H1 (cell line): ENCODE measurements around the gene MAS1. TPM values are rescaled to one million over a fixed set of nuclear protein-coding genes. Genes with fewer than 3 reads are reported as not detected.

Experiments
- CTCF ChIA-PET: fragments of 300-600 bp; sonication (Branson Sonifier 250); formaldehyde crosslinking; loops from one replicate; lab custom pipeline; 2021; ENCODE audit not compliant: partially characterized antibody; lab: Charles Lee
- POLR2A ChIA-PET: fragments of 300-600 bp; sonication (Branson Sonifier 250); formaldehyde crosslinking; loops from one replicate; lab custom pipeline; 2021; ENCODE audit warnings: inconsistent platforms; ENCODE audit not compliant: partially characterized antibody; lab: Charles Lee
- DNase-seq, 2 experiments: peaks; one replicate each; pipeline versions ENCODE4 v3.0.0 to v3.0.0-alpha.2; 2010 to 2022; ENCODE audit warnings: low spot score in 2 of 2, low read depth in 1 of 2, mixed read lengths in 1 of 2
- FAIRE-seq: peaks from 2 replicates; lab custom pipeline; 2011; peaks lifted over from hg19 to GRCh38; lab: Jason Lieb, UNC
- H2AFZ ChIP-seq: 2 replicates; pipeline ENCODE4 v1.8.1; 2012; ENCODE audit warnings: low read length, inconsistent platforms
- H2AK5ac ChIP-seq: 2 replicates; pipeline ENCODE4 v1.6.1; 2013; ENCODE audit warnings: low read depth, low read length
- H2BK120ac ChIP-seq: replicated peaks from 2 replicates; pipeline ENCODE3; 2013; ENCODE audit warnings: low read depth, low read length, inconsistent platforms
- H2BK12ac ChIP-seq: 2 replicates; pipeline ENCODE4 v1.6.1; 2013; ENCODE audit warnings: low read depth, low read length
- H2BK15ac ChIP-seq: 2 replicates; pipeline ENCODE4 v1.6.1; 2013; ENCODE audit warnings: low read length
- H2BK20ac ChIP-seq: 2 replicates; pipeline ENCODE4 v1.6.1; 2013; ENCODE audit warnings: low read length
- H2BK5ac ChIP-seq: 2 replicates; pipeline ENCODE4 v1.6.1; 2013; ENCODE audit warnings: low read depth, low read length
- H3K14ac ChIP-seq: 2 replicates; pipeline ENCODE4 v1.6.1; 2013; ENCODE audit warnings: inconsistent platforms; ENCODE audit not compliant: insufficient read length
- H3K18ac ChIP-seq: 2 replicates; pipeline ENCODE4 v1.6.1; 2013; ENCODE audit warnings: low read length; ENCODE audit errors: extremely low read depth
- H3K23ac ChIP-seq: 2 replicates; pipeline ENCODE4 v1.6.1; 2013; ENCODE audit warnings: inconsistent platforms; ENCODE audit not compliant: insufficient read length
- H3K23me2 ChIP-seq: 2 replicates; pipeline ENCODE4 v1.6.1; 2013; ENCODE audit warnings: low read depth, low read length
- H3K27ac ChIP-seq: 2 replicates; pipeline ENCODE4 v1.6.1; 2011; ENCODE audit warnings: low read depth, low read length, inconsistent platforms
- H3K27me3 ChIP-seq, 4 experiments: replicated peaks in 1 of 4; 1 replicate in 1 of 4; 2 replicates in 3 of 4; pipeline versions ENCODE4 v1.6.1 to v1.8.1; 2011 to 2013; ENCODE audit warnings: low read length in 3 of 4, mild to moderate bottlenecking in 3 of 4, inconsistent platforms in 2 of 4, mixed read lengths in 2 of 4, moderate library complexity in 1 of 4; ENCODE audit not compliant: control insufficient read depth in 3 of 4, insufficient read depth in 3 of 4; ENCODE audit errors: extremely low read depth in 1 of 4
- H3K36me3 ChIP-seq, 4 experiments: 2 replicates each; pipeline versions ENCODE4 v1.6.1 to v1.8.1; 2011 to 2013; ENCODE audit warnings: mild to moderate bottlenecking in 4 of 4, low read length in 3 of 4, moderate library complexity in 2 of 4, control low read depth in 1 of 4, inconsistent platforms in 1 of 4; ENCODE audit not compliant: insufficient read depth in 4 of 4, control insufficient read depth in 2 of 4
- H3K4ac ChIP-seq: replicated peaks from 2 replicates; pipeline ENCODE3; 2013; ENCODE audit warnings: low read length, low read depth, mixed read lengths, inconsistent platforms; ENCODE audit not compliant: insufficient read length
- H3K4me1 ChIP-seq, 4 experiments: replicated peaks in 1 of 4; 1 replicate in 1 of 4; 2 replicates in 3 of 4; pipeline versions ENCODE4 v1.6.1 to v1.8.1; 2011 to 2013; ENCODE audit warnings: low read length in 3 of 4, inconsistent platforms in 2 of 4, mixed read lengths in 1 of 4; ENCODE audit not compliant: insufficient read depth in 4 of 4, control insufficient read depth in 3 of 4
- H3K4me2 ChIP-seq, 2 experiments: 2 replicates each; pipeline versions ENCODE4 v1.6.1 to v1.8.1; 2011 to 2013; ENCODE audit warnings: low read depth in 2 of 2, low read length in 2 of 2, control low read depth in 1 of 2, inconsistent platforms in 1 of 2, mild to moderate bottlenecking in 1 of 2; ENCODE audit not compliant: insufficient read depth in 1 of 2
- H3K4me3 ChIP-seq, 4 experiments: fragments of 200-600, 300-600 bp in 1 of 4; sonication (generic), shearing (Covaris generic), sonication (Bioruptor Twin) in 1 of 4; 2 replicates each; pipeline versions ENCODE4 v1.5.1 to v1.8.1; 2011 to 2016; ENCODE audit warnings: low read length in 4 of 4, low read depth in 3 of 4, control low read depth in 2 of 4, inconsistent platforms in 2 of 4, mild to moderate bottlenecking in 2 of 4, mixed read lengths in 1 of 4, moderate library complexity in 1 of 4; ENCODE audit not compliant: insufficient read depth in 2 of 4; ENCODE audit errors: extremely low read depth in 1 of 4
- H3K56ac ChIP-seq: replicated peaks from 2 replicates; pipeline ENCODE3; 2013; ENCODE audit warnings: low read depth, mild to moderate bottlenecking, mixed read lengths, low read length, inconsistent platforms; ENCODE audit not compliant: insufficient read length
- H3K79me1 ChIP-seq: 2 replicates; pipeline ENCODE4 v1.6.1; 2013; ENCODE audit warnings: low read depth, low read length, control low read depth
- H3K79me2 ChIP-seq, 2 experiments: 2 replicates each; pipeline versions ENCODE4 v1.6.1 to v1.8.1; 2012 to 2013; ENCODE audit warnings: low read length in 2 of 2, mild to moderate bottlenecking in 2 of 2, inconsistent platforms in 1 of 2; ENCODE audit not compliant: insufficient read depth in 2 of 2, control insufficient read depth in 1 of 2
- H3K9ac ChIP-seq, 4 experiments: replicated peaks in 1 of 4; 1 replicate in 1 of 4; 2 replicates in 3 of 4; pipeline versions ENCODE4 v1.6.1 to v1.8.1; 2011 to 2013; ENCODE audit warnings: low read depth in 3 of 4, low read length in 3 of 4, control low read depth in 2 of 4, mild to moderate bottlenecking in 2 of 4, moderate library complexity in 2 of 4, inconsistent platforms in 1 of 4; ENCODE audit errors: extremely low read depth in 1 of 4
- H3K9me3 ChIP-seq, 2 experiments: 2 replicates each; pipeline versions ENCODE4 v1.6.1 to v1.8.1; 2012 to 2013; ENCODE audit warnings: mild to moderate bottlenecking in 2 of 2, moderate library complexity in 2 of 2, control low read depth in 1 of 2, inconsistent platforms in 1 of 2, low read depth in 1 of 2, low read length in 1 of 2, mixed read lengths in 1 of 2; ENCODE audit not compliant: insufficient read depth in 2 of 2
- H4K20me1 ChIP-seq, 2 experiments: replicated peaks in 1 of 2; 2 replicates each; pipeline versions ENCODE3 to v1.8.1; 2011 to 2013; ENCODE audit warnings: inconsistent platforms in 2 of 2, low read length in 2 of 2, mild to moderate bottlenecking in 1 of 2; ENCODE audit not compliant: insufficient read depth in 2 of 2, control insufficient read depth in 1 of 2
- H4K5ac ChIP-seq: 2 replicates; pipeline ENCODE4 v1.6.1; 2013; ENCODE audit warnings: low read length, low read depth, mixed read lengths, inconsistent platforms; ENCODE audit not compliant: insufficient read length
- H4K8ac ChIP-seq: 2 replicates; pipeline ENCODE4 v1.8.0; 2013; ENCODE audit warnings: mild to moderate bottlenecking, moderate library complexity, low read length, inconsistent platforms; ENCODE audit not compliant: insufficient read depth; ENCODE audit errors: extremely low read depth
- H4K91ac ChIP-seq: replicated peaks from 2 replicates; pipeline ENCODE3; 2013; ENCODE audit warnings: low read length, mixed read lengths, inconsistent platforms; ENCODE audit not compliant: insufficient read length
- BACH1 ChIP-seq: IDR thresholded peaks from 2 replicates; pipeline ENCODE4 v1.6.1; 2012; ENCODE audit warnings: low read length, improper control_type of control experiment
- BCL11A ChIP-seq, 2 experiments: IDR thresholded peaks; one replicate each; pipeline ENCODE4 v1.6.1; 2011; ENCODE audit warnings: low read depth in 2 of 2, low read length in 2 of 2, mild to moderate bottlenecking in 2 of 2
- FOSL1 ChIP-seq: IDR thresholded peaks from 2 replicates; pipeline ENCODE4 v1.6.1; 2011; ENCODE audit warnings: mild to moderate bottlenecking, low read depth, low read length, moderate library complexity; ENCODE audit not compliant: insufficient read depth
- SP2 ChIP-seq: IDR thresholded peaks from 2 replicates; pipeline ENCODE4 v1.6.1; 2012; ENCODE audit warnings: mild to moderate bottlenecking, low read length, inconsistent platforms
- WGBS, 2 experiments: shearing (Covaris generic) in 1 of 2; methylation state at CpG; one replicate each; pipeline versions ENCODE4 v1.1.6 to v1.1.7; 2013 to 2015; ENCODE audit warnings: low lambda C conversion rate in 2 of 2, mixed read lengths in 2 of 2, inconsistent platforms in 1 of 2, low coverage in 1 of 2, missing lambda C conversion rate in 1 of 2; ENCODE audit not compliant: insufficient replicate concordance in 2 of 2, insufficient coverage in 1 of 2, insufficient read length in 1 of 2; ENCODE audit errors: extremely low coverage in 1 of 2, missing lambda C conversion rate in 1 of 2; 5-methylcytosine and 5-hydroxymethylcytosine counted together
- polyA plus RNA-seq, 7 experiments: library from polyadenylated mRNA; depleted of rRNA in 3 of 7; stranded (reverse) in 5 of 7; unstranded in 2 of 7; fragments of >200 nt in 5 of 7; fragments of 200-250 nt in 2 of 7; gene quantifications; 1 replicate in 5 of 7; 2 replicates in 1 of 7; 4 replicates in 1 of 7; pipeline versions ENCODE4 v1.2.1 to v1.2.3, GENCODE V29; 2011 to 2013; ENCODE audit warnings: missing spikeins in 2 of 7, mixed read lengths in 2 of 7
- total RNA-seq: library from RNA; stranded (reverse); fragmentation: NEBNext Ultra II Directional; extraction: Animal tissue kit (Norgen Biotek cat#: 25700); gene quantifications from 2 replicates; pipeline ENCODE4 v1.2.1, GENCODE V29; 2021

Gene MAS1
- total and polyA plus RNA-seq, 2 of the 8 experiments (the other 6 are each of a cell fraction or from before 2014, with no cell fraction given) = 0.02 TPM; not detected in 1

DNA sequence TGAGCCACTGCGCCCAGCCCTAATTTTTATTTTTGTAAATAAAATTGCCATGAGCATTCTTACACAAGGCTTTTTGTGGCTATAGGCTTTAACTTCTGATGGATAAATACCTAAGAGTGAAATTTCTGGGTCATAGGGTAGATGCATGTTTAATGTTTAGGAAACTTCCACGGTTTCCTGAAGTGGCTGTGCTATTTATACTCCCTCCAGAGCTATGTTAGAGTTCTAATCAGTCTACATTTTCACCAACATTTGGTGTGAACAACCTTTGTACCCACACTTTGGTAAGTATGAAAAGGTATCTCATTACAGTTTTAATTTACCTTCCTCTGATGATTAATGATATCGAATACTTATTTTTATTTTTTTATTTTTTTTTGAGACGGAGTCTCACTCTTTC, 6.1 kb upstream of the MAS1 start:
- no peaks in the 10 kb centered on the region for H3K23me2 ChIP-seq
- no peaks in the 10 kb centered on the region for H4K20me1 ChIP-seq
- no peak overlapping the region for H3K4me3 ChIP-seq
- H2BK15ac ChIP-seq = no peak overlapping the region
- no peak overlapping the region for H3K18ac ChIP-seq
- H3K79me1 ChIP-seq = no peaks in the 10 kb centered on the region
- H3K9ac ChIP-seq = no peak overlapping the region
- ChIA-PET POLR2A (no interaction called here), CTCF (no interaction called here)
- H2AFZ ChIP-seq = no peak overlapping the region
- no peaks in the 10 kb centered on the region for H3K27me3 ChIP-seq
- no peaks in the 10 kb centered on the region for H3K36me3 ChIP-seq
- H2BK20ac ChIP-seq = no peak overlapping the region
- WGBS, 2 experiments = 91% methylated on average over 4 of the region's 4 CpGs; no CpG with 5 or more reads in 1 of the 2 experiments
- no peak overlapping the region for H3K27ac ChIP-seq
- no peak overlapping the region for H3K4ac ChIP-seq
- no peak overlapping the region for H3K4me2 ChIP-seq
- no peak overlapping the region for H3K23ac ChIP-seq
- no peak overlapping the region for H2BK12ac ChIP-seq
- DNase-seq (no peak), FAIRE-seq (no peak)
- H4K5ac ChIP-seq = no peak overlapping the region
- no peak overlapping the region for H2AK5ac ChIP-seq
- no peaks in the 10 kb centered on the region for H3K79me2 ChIP-seq
- no peak overlapping the region for H4K91ac ChIP-seq
- no peak overlapping the region for H3K56ac ChIP-seq
- H3K4me1 ChIP-seq = no peaks in the 10 kb centered on the region
- no peaks in the 10 kb centered on the region for H3K9me3 ChIP-seq
- no peak overlapping the region for H2BK120ac ChIP-seq
- H2BK5ac ChIP-seq = no peak overlapping the region
- no peak overlapping the region for H3K14ac ChIP-seq
- no peak overlapping the region for H4K8ac ChIP-seq
- TF ChIP-seq FOSL1 = no peak
- TF ChIP-seq BCL11A (IDR thresholded peaks at IDR 0.05; ENCODE audit: low read depth in 2 of 2, low read length in 2 of 2) = no peak
- no peak for TF ChIP-seq BACH1
- TF ChIP-seq SP2 = no peak
